Esophagus (tissue), 2 donors: Measurements from ENCODE around the gene COL9A3. TPM values are rescaled to one million over a fixed set of nuclear protein-coding genes. Genes with fewer than 3 reads are reported as not detected.

Source experiments
- H3K27ac ChIP-seq, 2 donors: one replicate each; pipeline ENCODE4 v1.5.1; 2013; ENCODE audit warnings: low read depth in 2 of 2, mild to moderate bottlenecking in 2 of 2, inconsistent platforms in 1 of 2, low read length in 1 of 2, moderate library complexity in 1 of 2
- H3K27me3 ChIP-seq, 2 donors: one replicate each; pipeline ENCODE4 v1.6.1; 2013; ENCODE audit warnings: low read length in 2 of 2, control low read depth in 1 of 2, mild to moderate bottlenecking in 1 of 2; ENCODE audit not compliant: insufficient read depth in 2 of 2, control insufficient read depth in 1 of 2
- H3K36me3 ChIP-seq, 2 donors: one replicate each; pipeline ENCODE4 v1.6.1; 2013; ENCODE audit warnings: low read length in 1 of 2; ENCODE audit not compliant: control insufficient read depth in 2 of 2, insufficient read depth in 2 of 2
- H3K4me1 ChIP-seq, 2 donors: one replicate each; pipeline ENCODE4 v1.6.1; 2013; ENCODE audit warnings: low read length in 1 of 2; ENCODE audit not compliant: control insufficient read depth in 2 of 2, insufficient read depth in 2 of 2
- H3K4me3 ChIP-seq, 2 donors: one replicate each; pipeline ENCODE4 v1.5.1; 2013; ENCODE audit warnings: low read length in 2 of 2, mild to moderate bottlenecking in 2 of 2, low read depth in 1 of 2, moderate library complexity in 1 of 2
- H3K9me3 ChIP-seq, 2 donors: one replicate each; pipeline ENCODE4 v1.6.1; 2013; ENCODE audit warnings: mild to moderate bottlenecking in 2 of 2, low read depth in 1 of 2, low read length in 1 of 2, moderate library complexity in 1 of 2; ENCODE audit not compliant: control insufficient read depth in 2 of 2, insufficient read depth in 1 of 2
- WGBS, 2 donors: extraction: QIAGEN DNeasy Blood & Tissue Kit; methylation state at CpG; one replicate each; pipeline ENCODE4 v1.1.7; 2013; 5-methylcytosine and 5-hydroxymethylcytosine counted together
- polyA plus RNA-seq, 2 donors: library from polyadenylated mRNA; stranded (reverse); fragments of 200-250 nt; gene quantifications; one replicate each; pipeline ENCODE4 v1.2.3, GENCODE V29; 2013
- donor health status: healthy with polysubstance abuse.
- donor health status: Bipolar disorder and iron deficiency.

COL9A3 gene
- polyA plus RNA-seq, 2 donors: 1.4 to 3.8 TPM

- Histone ChIP-seq H3K36me3 (peaks cover 0 to 14% of the 10 kb centered on the region in 2 donors), H3K4me1 (peaks cover 0 to 2% of the 10 kb centered on the region in 2 donors), H3K4me3 (no peak overlapping the region), H3K27ac (peak overlapping the region; percentile 1 to 30), H3K9me3 (no peaks in the 10 kb centered on the region), H3K27me3 (no peaks in the 10 kb centered on the region)
- WGBS, 2 donors: 53 to 75% methylated on average over 12 to 13 of the region's 13 CpGs
Observed at GRCh38 chr20:62876501-62876901, 59.7 kb downstream of the COL9A3 start.

DNA sequence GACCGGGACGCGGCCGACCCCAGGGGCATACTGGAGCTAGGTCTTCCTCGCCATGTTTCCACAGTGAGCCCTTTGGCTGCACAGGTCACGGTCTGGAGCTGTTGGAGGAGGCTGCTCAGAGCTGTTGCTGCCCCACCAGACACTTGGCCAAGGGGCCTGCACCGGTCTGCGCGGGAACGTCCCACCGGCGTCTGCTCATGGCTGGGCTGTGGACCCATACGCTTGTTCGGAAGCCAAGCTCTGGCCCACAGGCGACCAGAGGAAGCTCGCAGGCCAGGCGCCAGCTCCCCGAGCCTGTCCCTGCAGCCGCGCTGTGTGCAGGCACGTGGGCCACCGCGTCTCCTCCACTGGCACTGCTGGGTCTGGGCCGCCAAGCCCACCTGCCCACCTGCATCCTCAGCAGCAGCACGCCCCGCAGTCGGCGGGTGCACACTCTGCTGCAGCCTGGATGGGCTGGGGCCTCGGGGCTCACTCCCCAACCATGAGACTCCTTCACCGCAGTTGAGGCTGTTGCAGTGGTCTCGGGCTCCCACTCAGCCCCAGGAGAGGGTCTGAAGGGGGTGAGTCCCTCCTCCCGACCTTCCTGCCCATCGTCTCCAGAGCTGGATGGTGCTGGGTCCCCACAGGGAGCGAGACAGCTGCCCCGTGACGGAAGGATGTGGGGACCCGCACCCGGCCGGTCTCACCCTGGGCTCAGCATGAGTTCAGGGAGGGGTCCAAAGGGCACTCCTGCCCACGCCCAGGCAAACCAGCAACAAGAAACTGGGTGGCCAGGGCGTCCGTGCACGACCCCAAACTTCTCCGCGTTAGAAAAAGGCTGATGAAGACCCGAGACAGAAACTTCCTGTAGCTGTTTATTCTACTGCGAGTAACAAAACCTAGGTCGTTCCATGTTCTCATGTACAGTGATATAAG lies 60.3 kb downstream of the COL9A3 start:
- Histone ChIP-seq H3K27me3 (no peaks in the 10 kb centered on the region), H3K27ac (peak overlapping the region; percentile 1 to 30), H3K4me1 (peaks cover 0 to 2% of the 10 kb centered on the region in 2 donors), H3K36me3 (peaks cover 0 to 20% of the 10 kb centered on the region in 2 donors), H3K9me3 (no peaks in the 10 kb centered on the region), H3K4me3 (no peak overlapping the region)
- 61 to 63% methylated on average over 48 of the region's 48 CpGs for WGBS, 2 donors

DNA sequence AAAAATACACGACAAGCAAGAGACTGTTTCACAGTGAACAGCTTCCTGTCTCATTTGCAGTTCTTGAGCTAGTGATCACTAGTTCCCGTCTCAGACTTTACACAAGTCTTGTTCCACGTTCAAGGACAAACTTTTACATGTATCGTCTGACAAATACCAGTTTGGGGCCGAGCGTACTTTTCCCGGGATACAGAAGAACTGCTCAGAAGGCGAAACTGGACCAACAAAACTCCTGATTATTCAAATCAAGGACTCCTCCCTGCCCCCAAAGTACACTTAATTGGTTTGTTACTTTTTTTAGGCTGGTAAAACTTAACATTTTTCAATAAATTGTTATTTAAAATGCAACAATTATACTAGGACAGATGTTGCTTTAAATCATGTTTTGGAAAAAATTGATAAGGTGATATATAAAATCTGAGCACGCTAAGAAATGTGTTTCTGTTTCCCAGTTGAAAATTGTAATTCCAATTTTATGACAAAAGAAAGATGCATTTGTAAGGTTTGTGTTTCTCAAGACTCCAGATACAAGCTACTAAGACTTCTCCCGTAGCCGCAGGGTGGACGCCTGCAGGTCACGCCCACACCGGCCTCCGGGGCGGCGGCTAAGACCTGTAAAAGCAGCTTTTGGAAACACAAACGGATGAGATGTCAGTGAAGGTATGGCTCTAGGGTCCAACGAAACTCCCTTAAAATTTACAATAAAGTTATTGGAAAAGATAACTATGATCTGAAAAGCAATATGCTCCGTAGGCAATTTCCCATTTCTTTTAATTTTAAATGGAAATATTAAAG lies 61.6 kb downstream of the COL9A3 start:
- no peak overlapping the region for H3K4me3 ChIP-seq
- no peaks in the 10 kb centered on the region for H3K27me3 ChIP-seq
- H3K36me3 ChIP-seq: peaks cover 0 to 20% of the 10 kb centered on the region in 2 donors
- peaks cover 0 to 2% of the 10 kb centered on the region in 2 donors for H3K4me1 ChIP-seq
- WGBS, 2 donors: 84 to 85% methylated on average over 20 of the region's 20 CpGs
- no peak overlapping the region for H3K27ac ChIP-seq
- no peaks in the 10 kb centered on the region for H3K9me3 ChIP-seq

DNA sequence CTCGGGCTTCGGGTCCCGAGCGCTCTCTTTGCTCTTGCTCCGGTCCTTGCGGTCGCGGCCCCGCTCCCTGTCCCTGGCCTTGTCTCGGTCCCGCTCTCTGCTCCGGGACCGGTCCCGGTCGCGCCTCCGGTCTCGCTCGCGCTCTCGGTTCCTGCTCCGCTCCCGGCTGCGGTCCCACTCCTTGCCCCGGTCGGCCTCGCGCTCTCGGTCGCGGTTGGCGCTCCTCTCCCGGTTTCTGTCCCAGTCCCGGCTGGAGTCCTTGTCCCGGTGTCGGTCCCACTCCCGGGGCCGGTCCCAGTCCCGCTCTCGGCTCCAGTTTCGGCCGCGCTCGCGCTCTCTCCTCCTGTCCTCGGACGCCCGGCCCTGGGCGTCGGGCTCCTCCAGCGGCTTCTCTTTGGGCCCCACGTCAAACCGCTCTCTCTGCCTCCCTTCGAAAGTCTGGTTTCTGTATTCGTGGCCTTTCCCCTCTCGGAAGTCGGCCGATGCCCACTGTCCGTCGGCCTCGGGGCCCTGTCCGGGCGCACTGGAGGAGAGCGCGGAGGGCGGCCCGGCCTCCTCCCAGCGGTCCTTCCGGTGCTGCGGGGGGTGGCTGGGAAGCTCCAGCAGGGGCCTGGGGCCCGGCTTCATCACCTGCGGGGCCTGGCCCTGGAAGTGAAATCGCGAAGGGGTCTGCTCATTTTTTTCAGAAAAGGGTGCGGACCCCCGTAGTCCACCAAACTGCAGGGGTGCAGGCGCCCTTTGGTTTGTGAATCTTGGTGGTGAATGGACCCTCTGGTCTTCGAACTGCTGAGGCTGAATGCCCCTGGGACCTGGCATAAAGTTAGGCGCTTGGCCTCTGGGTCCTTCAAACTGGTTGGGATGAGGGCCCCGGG lies 62.7 kb downstream of the COL9A3 start:
- Histone ChIP-seq H3K9me3 (no peaks in the 10 kb centered on the region), H3K27ac (no peak overlapping the region), H3K4me1 (peaks cover 0 to 2% of the 10 kb centered on the region in 2 donors), H3K36me3 (peaks cover 0 to 20% of the 10 kb centered on the region in 2 donors), H3K4me3 (no peak overlapping the region), H3K27me3 (no peaks in the 10 kb centered on the region)
- WGBS, 2 donors: 82 to 83% methylated on average over 79 to 80 of the region's 80 CpGs

- H3K4me3 ChIP-seq: no peak overlapping the region
- 93 to 94% methylated on average over 37 of the region's 37 CpGs for WGBS, 2 donors
- peaks cover 0 to 2% of the 10 kb centered on the region in 2 donors for H3K4me1 ChIP-seq
- peaks cover 0 to 20% of the 10 kb centered on the region in 2 donors for H3K36me3 ChIP-seq
- no peaks in the 10 kb centered on the region for H3K27me3 ChIP-seq
- no peak overlapping the region for H3K27ac ChIP-seq
- no peaks in the 10 kb centered on the region for H3K9me3 ChIP-seq
Observed at GRCh38 chr20:62880147-62880934, 63.5 kb downstream of the COL9A3 start.

DNA sequence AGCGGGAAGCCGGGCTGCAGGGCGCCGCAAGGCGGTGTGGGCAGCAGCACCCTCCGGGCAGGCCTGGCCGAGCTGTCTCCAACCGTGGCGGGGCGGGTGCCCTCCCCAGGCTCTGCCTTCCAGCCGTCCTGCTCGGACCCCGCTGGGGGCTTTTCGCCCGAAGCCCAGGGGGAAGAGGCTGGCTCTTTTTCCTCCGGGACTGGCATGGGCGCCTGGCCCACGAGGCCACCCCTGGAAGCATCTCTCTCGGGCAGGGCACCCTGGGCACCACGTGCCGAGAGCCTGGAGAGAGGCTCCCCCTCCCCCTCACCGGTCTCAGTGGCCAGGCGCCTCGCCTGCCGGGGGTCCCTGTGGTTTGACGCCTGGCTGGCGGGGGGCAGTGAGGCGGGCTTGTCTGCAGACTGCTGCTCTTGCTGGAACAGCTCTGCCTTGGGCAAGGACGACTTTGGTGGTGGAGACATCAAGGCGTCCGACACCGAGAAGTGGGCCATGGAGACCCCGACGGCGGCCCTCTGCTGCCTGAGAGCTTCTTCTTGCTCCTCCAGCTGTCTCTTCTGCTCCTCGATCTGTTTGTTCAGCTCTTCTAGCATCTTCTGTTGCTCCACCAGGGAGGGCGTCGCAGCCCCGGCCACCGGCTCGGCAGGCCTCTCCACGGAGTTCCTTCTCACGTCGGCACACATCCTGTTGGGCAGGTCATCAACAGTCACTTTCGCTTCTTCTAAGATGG lies 64.2 kb downstream of the COL9A3 start:
- Histone ChIP-seq H3K4me1 (peaks cover 0 to 2% of the 10 kb centered on the region in 2 donors), H3K27me3 (no peaks in the 10 kb centered on the region), H3K36me3 (peaks cover 4 to 21% of the 10 kb centered on the region in 2 donors), H3K4me3 (no peak overlapping the region), H3K9me3 (no peaks in the 10 kb centered on the region), H3K27ac (no peak overlapping the region)
- WGBS, 2 donors: 89 to 94% methylated on average over 40 to 45 of the region's 45 CpGs

DNA sequence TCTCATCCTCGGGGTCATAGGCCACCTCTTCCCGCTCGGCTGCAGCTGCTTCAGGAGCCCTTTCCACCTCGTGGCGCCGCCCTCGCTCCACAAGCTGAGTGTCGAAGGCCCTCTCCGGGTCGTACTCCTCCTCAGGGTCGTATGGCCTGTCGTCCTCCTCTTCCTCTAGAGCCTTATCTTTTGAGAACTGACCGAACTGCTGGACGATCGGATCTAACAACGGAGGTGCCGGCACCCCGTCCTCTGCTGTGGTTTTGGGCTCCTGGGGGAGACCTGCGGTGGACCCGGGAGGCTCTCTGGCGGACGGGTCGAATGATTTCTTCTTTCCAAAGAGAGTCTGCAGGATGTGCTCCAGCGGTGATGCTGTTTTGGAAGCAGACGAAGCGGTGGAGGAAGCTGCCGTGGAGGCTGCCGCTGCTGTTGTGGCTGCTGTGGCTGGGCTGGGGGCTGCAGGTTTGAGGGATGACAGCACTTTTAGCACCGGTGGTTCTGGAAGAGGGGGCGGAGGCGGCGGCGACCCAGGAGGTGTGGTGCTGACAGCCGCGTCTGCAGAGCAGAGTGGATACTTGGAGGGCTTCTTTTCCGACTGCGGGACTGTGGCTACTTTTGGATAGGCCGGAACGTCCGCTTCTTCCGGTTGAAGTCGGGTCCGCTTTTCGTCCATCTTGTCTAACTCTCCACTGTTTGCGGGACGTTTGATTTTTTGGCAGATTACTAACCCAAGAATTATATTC lies 65.0 kb downstream of the COL9A3 start:
- 94% methylated on average over 46 of the region's 46 CpGs for WGBS, 2 donors
- H3K27ac ChIP-seq: no peak overlapping the region
- no peaks in the 10 kb centered on the region for H3K9me3 ChIP-seq
- H3K4me3 ChIP-seq: no peak overlapping the region
- peaks cover 0 to 2% of the 10 kb centered on the region in 2 donors for H3K4me1 ChIP-seq
- H3K27me3 ChIP-seq: no peaks in the 10 kb centered on the region
- peaks cover 6 to 25% of the 10 kb centered on the region in 2 donors for H3K36me3 ChIP-seq

DNA sequence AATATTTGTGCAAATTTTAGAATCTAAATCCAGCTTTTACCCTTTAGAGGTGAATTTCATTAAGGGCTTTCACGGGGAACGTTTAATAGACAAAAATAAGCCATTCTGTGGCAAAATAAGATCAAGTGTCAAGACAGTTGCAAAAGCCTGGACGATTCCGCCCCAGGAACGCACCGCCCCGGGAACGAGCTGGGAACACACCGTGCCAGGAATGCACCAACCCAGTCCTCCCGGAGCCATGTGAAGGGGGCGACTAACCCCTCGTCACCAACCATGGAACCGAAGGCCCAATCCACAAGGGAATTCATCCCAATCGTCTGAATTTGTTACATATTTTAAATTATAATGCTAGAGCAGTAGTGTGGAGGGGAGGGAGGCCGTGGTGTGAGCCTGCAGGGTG lies 65.6 kb downstream of the COL9A3 start:
- H3K36me3 ChIP-seq: peaks cover 8 to 27% of the 10 kb centered on the region in 2 donors
- H3K9me3 ChIP-seq: no peaks in the 10 kb centered on the region
- no peak overlapping the region for H3K27ac ChIP-seq
- no peak overlapping the region for H3K4me3 ChIP-seq
- peaks cover 0 to 2% of the 10 kb centered on the region in 2 donors for H3K4me1 ChIP-seq
- no peaks in the 10 kb centered on the region for H3K27me3 ChIP-seq
- 92 to 93% methylated on average over 15 of the region's 15 CpGs for WGBS, 2 donors
